HCT116 (cell line): ENCODE data around the gene TRIP13. TPM values are rescaled to one million over a fixed set of nuclear protein-coding genes. Genes with fewer than 3 reads are reported as not detected.

Experiments
- ATAC-seq: fragments of 200-7000 bp; cut with Tn5 transposase; 2 replicates; pipeline ENCODE4 v1.9.1; 2020; ENCODE audit warnings: mild to moderate bottlenecking, moderate library complexity
- BruUV-seq: library from RNA; stranded (reverse); fragments of 400-500 nt; replicated peaks from 2 replicates; lab custom pipeline; 2021; lab: Mats Ljungman, UMichigan
- CTCF ChIA-PET: fragments of 300-600 bp; sonication (Branson Sonifier 250); formaldehyde crosslinking; loops from one replicate; lab custom pipeline; 2021; ENCODE audit warnings: antibody characterized with exemption; lab: Charles Lee
- POLR2A ChIA-PET: fragments of 300-600, 350-600 bp; sonication (Branson Sonifier 250); formaldehyde crosslinking; loops from one replicate; lab custom pipeline; 2021; ENCODE audit warnings: antibody characterized with exemption; lab: Charles Lee
- RAD21 ChIA-PET, 2 experiments: fragments of 300-600 bp; sonication (Branson Sonifier 250); formaldehyde crosslinking; loops; one replicate each; lab custom pipeline; 2023; ENCODE audit warnings: low total read pairs in 2 of 2; ENCODE audit not compliant: uncharacterized antibody in 2 of 2, unreplicated experiment in 2 of 2, low non-redundant PET in 1 of 2; lab: Charles Lee
- DNase-seq: peaks from one replicate; pipeline ENCODE4 v3.0.0-alpha.2; 2010; ENCODE audit warnings: low read depth, low spot score
- H2AFZ ChIP-seq: fragments of 200-600 bp; shearing (Covaris generic), sonication (generic); 2 replicates; pipeline ENCODE4 v1.6.1; 2017; ENCODE audit warnings: low read depth, mixed run types, mixed read lengths, antibody characterized with exemption, low read length; ENCODE audit not compliant: poor library complexity, severe bottlenecking
- H3K27ac ChIP-seq: 2 replicates; pipeline ENCODE4 v1.5.1; 2012; ENCODE audit warnings: low read depth, low read length
- H3K27me3 ChIP-seq: fragments of 200-600 bp; sonication (generic); 2 replicates; pipeline ENCODE4 v1.6.1; 2016; ENCODE audit warnings: mixed run types, low read length, mixed read lengths; ENCODE audit not compliant: insufficient read depth
- H3K36me3 ChIP-seq, 2 experiments: fragments of 200-500 bp in 1 of 2; fragments of 200-600 bp in 1 of 2; sonication (Bioruptor generic) in 1 of 2; sonication (generic) in 1 of 2; 2 replicates each; pipeline versions ENCODE4 v1.5.1 to v1.6.1; 2014 to 2016; ENCODE audit warnings: low read length in 2 of 2, inconsistent platforms in 1 of 2, mixed read lengths in 1 of 2, mixed run types in 1 of 2; ENCODE audit not compliant: insufficient read depth in 2 of 2, control insufficient read depth in 1 of 2
- H3K4me1 ChIP-seq, 2 experiments: fragments of 200-600 bp in 1 of 2; sonication (generic) in 1 of 2; 2 replicates each; pipeline versions ENCODE4 v1.5.1 to v1.6.1; 2012 to 2017; ENCODE audit warnings: low read length in 2 of 2, inconsistent platforms in 1 of 2, mild to moderate bottlenecking in 1 of 2, mixed read lengths in 1 of 2, mixed run types in 1 of 2, moderate library complexity in 1 of 2; ENCODE audit not compliant: insufficient read depth in 2 of 2, control insufficient read depth in 1 of 2
- H3K4me2 ChIP-seq: fragments of 200-600 bp; sonication (generic); 2 replicates; pipeline ENCODE4 v1.6.1; 2017; ENCODE audit warnings: mixed run types, low read length, mixed read lengths
- H3K4me3 ChIP-seq, 2 experiments: fragments of 200-600 bp in 1 of 2; sonication (generic) in 1 of 2; replicated peaks in 1 of 2; 2 replicates each; pipeline ENCODE4 v1.5.1; 2011 to 2016; ENCODE audit warnings: low read length in 2 of 2, control low read depth in 1 of 2, low read depth in 1 of 2, mild to moderate bottlenecking in 1 of 2, mixed read lengths in 1 of 2, mixed run types in 1 of 2
- H3K79me2 ChIP-seq: fragments of 200-600 bp; sonication (generic); 2 replicates; pipeline ENCODE4 v1.6.1; 2017; ENCODE audit warnings: mild to moderate bottlenecking, mixed run types, low read length, moderate library complexity, mixed read lengths; ENCODE audit not compliant: insufficient read depth
- H3K9ac ChIP-seq: fragments of 200-600 bp; sonication (generic); 2 replicates; pipeline ENCODE4 v1.6.1; 2016; ENCODE audit warnings: low read length, mixed read lengths
- H3K9me2 ChIP-seq: fragments of 200-600 bp; sonication (generic), shearing (Covaris generic); 2 replicates; pipeline ENCODE4 v1.6.1; 2017; ENCODE audit warnings: mixed run types, mild to moderate bottlenecking, moderate library complexity; ENCODE audit not compliant: insufficient read depth
- H3K9me3 ChIP-seq, 2 experiments: fragments of 200-500 bp in 1 of 2; fragments of 200-600 bp in 1 of 2; sonication (Bioruptor generic) in 1 of 2; sonication (generic) in 1 of 2; 2 replicates each; pipeline ENCODE4 v1.6.1; 2014 to 2017; ENCODE audit warnings: low read length in 2 of 2, mixed read lengths in 2 of 2, inconsistent platforms in 1 of 2, low read depth in 1 of 2, mild to moderate bottlenecking in 1 of 2, mixed run types in 1 of 2, moderate library complexity in 1 of 2; ENCODE audit not compliant: control insufficient read depth in 1 of 2, insufficient read depth in 1 of 2
- H4K20me1 ChIP-seq: fragments of 200-600 bp; sonication (generic), shearing (Covaris generic); 2 replicates; pipeline ENCODE4 v1.6.1; 2017; ENCODE audit warnings: mixed run types, mild to moderate bottlenecking, moderate library complexity; ENCODE audit not compliant: insufficient read depth
- CEBPB ChIP-seq: IDR thresholded peaks from 2 replicates; pipeline ENCODE4 v1.6.1; 2012; ENCODE audit warnings: low read depth
- EGR1 ChIP-seq: IDR thresholded peaks from 2 replicates; pipeline ENCODE4 v1.6.1; 2012; ENCODE audit warnings: low read depth
- ELF1 ChIP-seq: IDR thresholded peaks from 2 replicates; pipeline ENCODE4 v1.6.1; 2012; ENCODE audit warnings: low read depth, borderline replicate concordance
- EZH2 ChIP-seq: fragments of 200-600 bp; sonication (generic); IDR thresholded peaks from 2 replicates; pipeline ENCODE4 v1.6.1; 2017; ENCODE audit warnings: antibody characterized with exemption, mixed run types
- EZH2phosphoT487 ChIP-seq: fragments of 200-600 bp; IDR thresholded peaks from 2 replicates; pipeline ENCODE4 v1.6.1; 2018; ENCODE audit warnings: antibody characterized with exemption, borderline replicate concordance
- FOSL1 ChIP-seq: IDR thresholded peaks from 2 replicates; pipeline ENCODE4 v1.6.1; 2012; ENCODE audit warnings: low read depth
- JUND ChIP-seq: IDR thresholded peaks from 2 replicates; pipeline ENCODE4 v1.6.1; 2012
- POLR2A ChIP-seq: IDR thresholded peaks from 2 replicates; pipeline ENCODE4 v1.7.0; 2011; ENCODE audit warnings: borderline replicate concordance; ENCODE audit not compliant: insufficient read depth, insufficient read length; ENCODE audit errors: extremely low read depth
- POLR2AphosphoS5 ChIP-seq: IDR thresholded peaks from 2 replicates; pipeline ENCODE4 v1.6.1; 2011; ENCODE audit warnings: mild to moderate bottlenecking, low read depth, low read length, moderate library complexity
- SIN3A ChIP-seq: IDR thresholded peaks from 2 replicates; pipeline ENCODE4 v1.6.1; 2012; ENCODE audit warnings: low read depth
- SP1 ChIP-seq: IDR thresholded peaks from 2 replicates; pipeline ENCODE4 v1.6.1; 2012; ENCODE audit warnings: low read depth
- SRF ChIP-seq: IDR thresholded peaks from 2 replicates; pipeline ENCODE4 v1.6.1; 2012; ENCODE audit warnings: low read depth
- TCF7L2 ChIP-seq: IDR thresholded peaks from 2 replicates; pipeline ENCODE4 v1.7.0; 2011; ENCODE audit warnings: borderline replicate concordance, inconsistent platforms; ENCODE audit not compliant: insufficient read depth, insufficient read length; ENCODE audit errors: extremely low read depth
- YY1 ChIP-seq: IDR thresholded peaks from 2 replicates; pipeline ENCODE4 v1.6.1; 2011; ENCODE audit warnings: low read length, low read depth, moderate library complexity, mild to moderate bottlenecking; ENCODE audit not compliant: insufficient replicate concordance; ENCODE audit errors: extremely low read depth
- ZFX ChIP-seq: fragments of 450-650 bp; IDR thresholded peaks from 2 replicates; pipeline ENCODE4 v1.6.1; 2017
- ZNF274 ChIP-seq: fragments of 200-500 bp; sonication (Bioruptor generic); IDR thresholded peaks from 2 replicates; pipeline ENCODE4 v1.6.1; 2014; ENCODE audit warnings: mild to moderate bottlenecking, low read depth, low read length, inconsistent platforms
- intact Hi-C: fragments of 100-400 bp; cut with micrococcal nuclease; formaldehyde crosslinking; loops from 2 replicates; pipeline ENCODE4 v1.10.0; 2022
- total RNA-seq: library from RNA; stranded (reverse); gene quantifications from one replicate; pipeline ENCODE4 v1.2.1, GENCODE V29; 2021; ENCODE audit not compliant: unreplicated experiment
- TF ChIP-seq, protein P1 (sequence below): IDR thresholded peaks from 2 replicates; pipeline ENCODE4 v1.6.1; 2012
- TF ChIP-seq, protein P2 (sequence below), 3 experiments: fragments of 200-600 bp in 1 of 3; sonication (generic) in 1 of 3; IDR thresholded peaks in 2 of 3; conservative IDR thresholded peaks in 1 of 3; 2 replicates each; pipeline ENCODE4 v1.5.1; 2012 to 2017; ENCODE audit warnings: low read depth in 2 of 3, low read length in 2 of 3, antibody characterized with exemption in 1 of 3, borderline replicate concordance in 1 of 3, control low read depth in 1 of 3, mild to moderate bottlenecking in 1 of 3, mixed read lengths in 1 of 3, mixed run types in 1 of 3, moderate library complexity in 1 of 3; ENCODE audit not compliant: insufficient read depth in 1 of 3
- TF ChIP-seq, protein P3 (sequence below): IDR thresholded peaks from 2 replicates; pipeline ENCODE4 v1.6.1; 2012

TRIP13 gene
- total RNA-seq, 1 experiment from 2014 or later, result 45.0 TPM

DNA sequence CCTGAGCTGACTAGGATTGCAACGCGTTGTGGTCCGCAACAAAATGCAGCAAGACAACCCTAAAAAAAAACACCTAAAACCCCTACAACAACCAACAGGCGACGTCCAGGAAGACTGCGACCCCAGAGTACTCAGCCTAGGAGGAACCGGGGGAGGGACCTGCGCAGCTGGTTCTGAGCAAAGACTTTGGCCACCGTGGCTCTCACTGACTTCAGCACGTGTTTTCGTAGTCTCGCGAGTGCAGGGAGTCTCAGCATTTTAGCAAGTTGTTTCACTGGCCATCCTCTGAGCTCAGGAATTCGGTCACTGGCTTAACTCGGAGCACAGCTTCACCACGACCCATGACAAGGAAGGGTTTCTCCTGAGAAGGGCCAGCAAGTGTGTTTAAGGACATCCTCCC, 33.3 kb upstream of the TRIP13 start:
- Histone ChIP-seq H3K9me3 (no peaks in the 10 kb centered on the region), H3K27me3 (no peaks in the 10 kb centered on the region), H3K4me1 (no peaks in the 10 kb centered on the region), H3K4me3 (no peak overlapping the region), H4K20me1 (no peaks in the 10 kb centered on the region), H3K79me2 (no peaks in the 10 kb centered on the region), H3K36me3 (peaks cover 3 to 9% of the 10 kb centered on the region in 2 experiments; a peak in 2 of 4 replicates), H3K9ac (no peak overlapping the region), H3K27ac (no peak overlapping the region), H2AFZ (no peak overlapping the region), H3K9me2 (no peaks in the 10 kb centered on the region), H3K4me2 (no peak overlapping the region)
- no peak for DNase-seq
- intact Hi-C loops, result no loop called here
- RAD21 ChIA-PET, result no interaction called here
- POLR2A ChIA-PET, result no interaction called here
- ATAC-seq, result no peak
- BruUV-seq, result no TSS peak
- no peak for TF ChIP-seq EZH2
- CTCF ChIA-PET, result no interaction called here

DNA sequence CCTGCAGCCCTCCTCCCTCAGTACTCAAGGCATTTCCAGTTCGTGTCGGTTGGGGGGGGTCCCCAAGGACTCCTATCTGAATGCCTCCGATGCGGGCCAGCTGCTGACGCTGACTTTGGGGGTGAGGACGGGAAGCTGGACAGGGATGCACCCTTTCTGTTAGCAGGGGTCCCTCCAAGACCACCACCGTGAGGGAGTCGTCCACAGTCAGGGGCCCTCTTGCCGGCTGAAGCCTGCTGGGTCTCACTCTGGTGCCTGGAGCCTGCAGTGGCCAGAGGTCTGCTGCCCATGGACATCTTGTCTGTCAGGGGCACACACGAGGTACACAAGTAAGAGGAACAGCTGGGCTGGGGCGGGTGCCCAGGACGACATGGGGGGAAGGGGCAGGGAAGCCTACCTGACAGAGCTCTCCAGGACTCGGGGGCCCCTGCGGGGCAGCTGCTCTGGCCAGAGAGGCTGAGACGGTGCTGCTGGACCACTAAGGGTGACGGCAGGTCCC, 32.8 kb upstream of the TRIP13 start:
- CTCF ChIA-PET, result no interaction called here
- intact Hi-C loops, result no loop called here
- no peak for TF ChIP-seq EZH2phosphoT487
- no peak for TF ChIP-seq POLR2AphosphoS5
- TF ChIP-seq ZNF274, result no peak
- TF ChIP-seq SRF, result no peak
- TF ChIP-seq JUND, result no peak
- TF ChIP-seq, protein P1, sequence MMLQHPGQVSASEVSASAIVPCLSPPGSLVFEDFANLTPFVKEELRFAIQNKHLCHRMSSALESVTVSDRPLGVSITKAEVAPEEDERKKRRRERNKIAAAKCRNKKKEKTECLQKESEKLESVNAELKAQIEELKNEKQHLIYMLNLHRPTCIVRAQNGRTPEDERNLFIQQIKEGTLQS, result no peak
- no peak for TF ChIP-seq POLR2A
- no peak for TF ChIP-seq CEBPB
- TF ChIP-seq FOSL1, result no peak
- TF ChIP-seq, protein P2, sequence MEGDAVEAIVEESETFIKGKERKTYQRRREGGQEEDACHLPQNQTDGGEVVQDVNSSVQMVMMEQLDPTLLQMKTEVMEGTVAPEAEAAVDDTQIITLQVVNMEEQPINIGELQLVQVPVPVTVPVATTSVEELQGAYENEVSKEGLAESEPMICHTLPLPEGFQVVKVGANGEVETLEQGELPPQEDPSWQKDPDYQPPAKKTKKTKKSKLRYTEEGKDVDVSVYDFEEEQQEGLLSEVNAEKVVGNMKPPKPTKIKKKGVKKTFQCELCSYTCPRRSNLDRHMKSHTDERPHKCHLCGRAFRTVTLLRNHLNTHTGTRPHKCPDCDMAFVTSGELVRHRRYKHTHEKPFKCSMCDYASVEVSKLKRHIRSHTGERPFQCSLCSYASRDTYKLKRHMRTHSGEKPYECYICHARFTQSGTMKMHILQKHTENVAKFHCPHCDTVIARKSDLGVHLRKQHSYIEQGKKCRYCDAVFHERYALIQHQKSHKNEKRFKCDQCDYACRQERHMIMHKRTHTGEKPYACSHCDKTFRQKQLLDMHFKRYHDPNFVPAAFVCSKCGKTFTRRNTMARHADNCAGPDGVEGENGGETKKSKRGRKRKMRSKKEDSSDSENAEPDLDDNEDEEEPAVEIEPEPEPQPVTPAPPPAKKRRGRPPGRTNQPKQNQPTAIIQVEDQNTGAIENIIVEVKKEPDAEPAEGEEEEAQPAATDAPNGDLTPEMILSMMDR (IDR thresholded peaks at IDR 0.05 in 2 of 3, conservative IDR thresholded peaks at IDR 0.05 in 1 of 3; ENCODE audit: borderline replicate concordance in 1 of 3, insufficient read depth in 1 of 3, low read depth in 2 of 3, low read length in 2 of 3), result no peak
- TF ChIP-seq TCF7L2, result no peak
- TF ChIP-seq SIN3A, result no peak
- no peak for TF ChIP-seq ZFX
- no peak for TF ChIP-seq SP1
- TF ChIP-seq YY1, result no peak
- TF ChIP-seq, protein P3, sequence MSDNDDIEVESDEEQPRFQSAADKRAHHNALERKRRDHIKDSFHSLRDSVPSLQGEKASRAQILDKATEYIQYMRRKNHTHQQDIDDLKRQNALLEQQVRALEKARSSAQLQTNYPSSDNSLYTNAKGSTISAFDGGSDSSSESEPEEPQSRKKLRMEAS, result no peak
- no peak for TF ChIP-seq ELF1
- TF ChIP-seq EGR1, result no peak

More for the DNA sequence above, 32.8 kb upstream of the TRIP13 start:
- Histone ChIP-seq H3K27ac (no peak overlapping the region), H3K9me2 (no peaks in the 10 kb centered on the region), H2AFZ (no peak overlapping the region), H3K4me2 (no peak overlapping the region), H3K36me3 (peaks cover 4 to 11% of the 10 kb centered on the region in 2 experiments; a peak in 2 of 4 replicates), H3K79me2 (no peaks in the 10 kb centered on the region), H3K4me1 (no peaks in the 10 kb centered on the region), H3K27me3 (no peaks in the 10 kb centered on the region), H4K20me1 (no peaks in the 10 kb centered on the region), H3K9me3 (no peaks in the 10 kb centered on the region), H3K9ac (no peak overlapping the region), H3K4me3 (no peak overlapping the region)
- ATAC-seq (no peak), DNase-seq (no peak)
- no TSS peak for BruUV-seq
- ChIA-PET POLR2A (no interaction called here), RAD21 (no interaction called here)
